ENCODE data around the gene ALCAM.

DNA sequence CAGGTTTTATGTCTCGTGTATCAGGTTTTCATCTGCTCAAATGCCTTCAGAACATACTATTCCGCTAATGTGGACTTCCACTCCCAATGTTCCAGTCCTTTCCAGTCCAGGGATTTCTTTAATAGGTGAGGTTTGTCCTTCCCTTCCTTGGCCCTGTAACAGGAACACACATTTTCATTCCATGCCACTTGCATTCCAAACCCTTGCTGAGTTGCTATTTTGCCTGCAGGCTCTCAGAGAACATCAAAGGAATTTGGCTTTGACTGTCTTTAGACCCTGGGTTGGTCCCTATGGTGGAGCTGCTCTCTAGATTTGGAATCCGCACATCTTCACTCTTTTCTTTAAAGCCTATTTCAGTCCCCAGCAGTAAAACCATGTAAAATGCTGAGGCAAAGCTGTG is 12.3 kb upstream of the ALCAM start:
- no peak for TF ChIP-seq POLR2A (IDR thresholded peaks at IDR 0.05)
- TF ChIP-seq, protein P1, sequence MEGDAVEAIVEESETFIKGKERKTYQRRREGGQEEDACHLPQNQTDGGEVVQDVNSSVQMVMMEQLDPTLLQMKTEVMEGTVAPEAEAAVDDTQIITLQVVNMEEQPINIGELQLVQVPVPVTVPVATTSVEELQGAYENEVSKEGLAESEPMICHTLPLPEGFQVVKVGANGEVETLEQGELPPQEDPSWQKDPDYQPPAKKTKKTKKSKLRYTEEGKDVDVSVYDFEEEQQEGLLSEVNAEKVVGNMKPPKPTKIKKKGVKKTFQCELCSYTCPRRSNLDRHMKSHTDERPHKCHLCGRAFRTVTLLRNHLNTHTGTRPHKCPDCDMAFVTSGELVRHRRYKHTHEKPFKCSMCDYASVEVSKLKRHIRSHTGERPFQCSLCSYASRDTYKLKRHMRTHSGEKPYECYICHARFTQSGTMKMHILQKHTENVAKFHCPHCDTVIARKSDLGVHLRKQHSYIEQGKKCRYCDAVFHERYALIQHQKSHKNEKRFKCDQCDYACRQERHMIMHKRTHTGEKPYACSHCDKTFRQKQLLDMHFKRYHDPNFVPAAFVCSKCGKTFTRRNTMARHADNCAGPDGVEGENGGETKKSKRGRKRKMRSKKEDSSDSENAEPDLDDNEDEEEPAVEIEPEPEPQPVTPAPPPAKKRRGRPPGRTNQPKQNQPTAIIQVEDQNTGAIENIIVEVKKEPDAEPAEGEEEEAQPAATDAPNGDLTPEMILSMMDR (IDR thresholded peaks at IDR 0.05) = no peak

All from stomach (tissue), 4 donors.